Dedifferentiated amniotic fluid mesenchymal stem cell (primary cell): ENCODE measurements around the gene TLR8.
"Not testable (repeated sequence)": the region's sequence is repeated elsewhere in the genome, so short reads cannot be mapped to it uniquely, and the experiment has no call there.

ENCODE experiments used
- DNase-seq: peaks from one replicate; pipeline ENCODE4 v3.0.0-alpha.2; 2016; ENCODE audit errors: extremely low spot score

Gene TLR8

GRCh38 chrX:12946838-12947544 is 40.6 kb downstream of the TLR8 start:
- DNase-seq: peak; percentile 89

- no peak for DNase-seq
Measured at GRCh38 chrX:12947545-12948235, 41.3 kb downstream of the TLR8 start.

GRCh38 chrX:12948495-12948894 is 42.1 kb downstream of the TLR8 start:
- no peak for DNase-seq

- peak; percentile 76 for DNase-seq
Measured at GRCh38 chrX:12949205-12949926, 42.9 kb downstream of the TLR8 start.

- peak; percentile 84 for DNase-seq
Measured at GRCh38 chrX:12949927-12950656, 43.7 kb downstream of the TLR8 start.

GRCh38 chrX:12950851-12951594 is 44.6 kb downstream of the TLR8 start:
- DNase-seq: no peak

GRCh38 chrX:12951595-12951975 is 45.2 kb downstream of the TLR8 start:
- DNase-seq: no peak

- DNase-seq: no peak
Measured at GRCh38 chrX:12953420-12953819, 47.0 kb downstream of the TLR8 start.

GRCh38 chrX:12954376-12954775 is 48.0 kb downstream of the TLR8 start:
- no peak for DNase-seq

- DNase-seq: no peak
Measured at GRCh38 chrX:12954981-12955380, 48.6 kb downstream of the TLR8 start.

GRCh38 chrX:12955882-12956703 is 49.7 kb downstream of the TLR8 start:
- peak; percentile 83 for DNase-seq

- no peak for DNase-seq
Measured at GRCh38 chrX:12956704-12957534, 50.5 kb downstream of the TLR8 start.

GRCh38 chrX:12958059-12958458 is 51.6 kb downstream of the TLR8 start:
- DNase-seq: no peak

- no peak for DNase-seq
Measured at GRCh38 chrX:12958461-12958860, 52.0 kb downstream of the TLR8 start.

- no peak for DNase-seq
Measured at GRCh38 chrX:12961196-12961718, 54.8 kb downstream of the TLR8 start.

- DNase-seq: no peak
Measured at GRCh38 chrX:12962041-12962504, 55.7 kb downstream of the TLR8 start.

GRCh38 chrX:12963210-12963850 is 56.9 kb downstream of the TLR8 start:
- DNase-seq: not testable (repeated sequence)

GRCh38 chrX:12965131-12965940 is 58.9 kb downstream of the TLR8 start:
- no peak for DNase-seq
